HepG2 (cell line): Measurements from ENCODE around the gene PPP4R4. TPM values are rescaled to one million over a fixed set of nuclear protein-coding genes. Genes with fewer than 3 reads are reported as not detected.

Experiments
- ATAC-seq: fragments of 200-7000 bp; cut with Tn5 transposase; 3 replicates; pipeline ENCODE4 v1.9.1; 2020; ENCODE audit warnings: mild to moderate bottlenecking, moderate library complexity
- BruUV-seq: library from RNA; stranded (reverse); fragments of 400-500 nt; replicated peaks from 2 replicates; lab custom pipeline; 2021; lab: Mats Ljungman, UMichigan
- CTCF ChIA-PET: fragments of 300-600 bp; formaldehyde crosslinking; extraction: SDS; loops from one replicate; lab custom pipeline; 2021; ENCODE audit warnings: low total read pairs, inconsistent platforms, low intra/inter-chr PET ratio; lab: Yijun Ruan, JAX
- POLR2A ChIA-PET: fragments of 350-600 bp; sonication (Branson Sonifier 250); formaldehyde crosslinking; loops from one replicate; lab custom pipeline; 2020; ENCODE audit warnings: antibody characterized with exemption, inconsistent platforms; lab: Yijun Ruan, JAX
- DNase-seq: peaks from one replicate; pipeline ENCODE4 v3.0.0-alpha.2; 2015; ENCODE audit warnings: low spot score
- FAIRE-seq: peaks from 3 replicates; lab custom pipeline; 2011; peaks lifted over from hg19 to GRCh38; lab: Jason Lieb, UNC
- H2AFZ ChIP-seq: one replicate; pipeline ENCODE4 v1.6.1; 2011; ENCODE audit warnings: low read length, inconsistent platforms
- H3K27ac ChIP-seq: fragments of 300-600 bp; 3 replicates; pipeline ENCODE4 v1.8.0; 2011; ENCODE audit warnings: mixed run types, mild to moderate bottlenecking, mixed read lengths, low read length, inconsistent platforms; ENCODE audit not compliant: insufficient read depth; ENCODE audit errors: extremely low read length
- H3K27me3 ChIP-seq, 2 experiments: fragments of 200-600 bp in 1 of 2; 2 replicates in 1 of 2; 3 replicates in 1 of 2; pipeline versions ENCODE4 v1.6.0 to v1.8.0; 2011; ENCODE audit warnings: low read length in 2 of 2, mild to moderate bottlenecking in 2 of 2, moderate library complexity in 2 of 2, inconsistent platforms in 1 of 2; ENCODE audit not compliant: insufficient read depth in 2 of 2, control insufficient read depth in 1 of 2
- H3K36me3 ChIP-seq, 2 experiments: fragments of 200-600 bp in 1 of 2; replicated peaks in 1 of 2; 2 replicates in 1 of 2; 3 replicates in 1 of 2; pipeline versions ENCODE4 v1.5.1 to v1.8.0; 2011; ENCODE audit warnings: low read length in 2 of 2, inconsistent platforms in 1 of 2; ENCODE audit not compliant: insufficient read depth in 2 of 2, control insufficient read depth in 1 of 2
- H3K4me1 ChIP-seq: 2 replicates; pipeline ENCODE4 v1.5.1; 2012; ENCODE audit warnings: low read length, inconsistent platforms; ENCODE audit not compliant: insufficient read depth
- H3K4me2 ChIP-seq: 2 replicates; pipeline ENCODE4 v1.6.0; 2011; ENCODE audit warnings: low read depth, low read length, inconsistent platforms
- H3K4me3 ChIP-seq, 3 experiments: fragments of 200-600 bp in 1 of 3; sonication (generic), shearing (Covaris generic) in 1 of 3; replicated peaks in 1 of 3; 2 replicates each; pipeline ENCODE4 v1.5.1; 2011 to 2016; ENCODE audit warnings: low read length in 3 of 3, inconsistent platforms in 2 of 3, low read depth in 2 of 3, mild to moderate bottlenecking in 2 of 3, control low read depth in 1 of 3, mixed read lengths in 1 of 3; ENCODE audit not compliant: insufficient read depth in 1 of 3
- H3K79me2 ChIP-seq: one replicate; pipeline ENCODE4 v1.6.1; 2011; ENCODE audit warnings: low read length, inconsistent platforms; ENCODE audit not compliant: insufficient read depth
- H3K9ac ChIP-seq: 2 replicates; pipeline ENCODE4 v1.6.0; 2011; ENCODE audit warnings: mild to moderate bottlenecking, low read depth, low read length, inconsistent platforms; ENCODE audit not compliant: insufficient read depth
- H3K9me3 ChIP-seq: 2 replicates; pipeline ENCODE4 v1.5.1; 2012; ENCODE audit warnings: mild to moderate bottlenecking, low read length
- H4K20me1 ChIP-seq: 2 replicates; pipeline ENCODE4 v1.6.0; 2011; ENCODE audit warnings: inconsistent platforms, mild to moderate bottlenecking, low read length, moderate library complexity; ENCODE audit not compliant: insufficient read depth
- CBX1 ChIP-seq: IDR thresholded peaks from one replicate; pipeline ENCODE4 v1.6.1; 2016; ENCODE audit warnings: antibody characterized with exemption, low read depth
- EZH2 ChIP-seq: conservative IDR thresholded peaks from 2 replicates; pipeline ENCODE4 v1.6.1; 2012; ENCODE audit warnings: mild to moderate bottlenecking, low read depth, low read length, moderate library complexity
- GZF1 ChIP-seq: sonication (generic); formaldehyde crosslinking; IDR thresholded peaks from 2 replicates; pipeline ENCODE4 v1.5.1; 2020; ENCODE audit warnings: mild to moderate bottlenecking, missing genetic modification reagents
- HMG20A ChIP-seq: IDR thresholded peaks from 2 replicates; pipeline ENCODE4 v1.6.1; 2016; ENCODE audit warnings: borderline replicate concordance
- HOXA5 ChIP-seq: sonication (generic); formaldehyde crosslinking; IDR thresholded peaks from 2 replicates; pipeline ENCODE4 v1.4.0; 2020; ENCODE audit warnings: missing genetic modification reagents
- LCORL ChIP-seq, 2 experiments: fragments of 450-650 bp in 1 of 2; sonication (generic) in 1 of 2; formaldehyde crosslinking in 1 of 2; IDR thresholded peaks; 2 replicates each; pipeline versions ENCODE4 v1.5.0 to v1.6.1; 2017 to 2020; ENCODE audit warnings: antibody characterized with exemption in 1 of 2, missing genetic modification reagents in 1 of 2
- MAFG ChIP-seq: sonication (generic); formaldehyde crosslinking; IDR thresholded peaks from 2 replicates; pipeline ENCODE4 v1.5.1; 2020; ENCODE audit warnings: mild to moderate bottlenecking, missing genetic modification reagents
- MATR3 ChIP-seq: sonication (generic); formaldehyde crosslinking; IDR thresholded peaks from 2 replicates; pipeline ENCODE4 v1.4.0; 2020; ENCODE audit warnings: missing genetic modification reagents
- POLR2A ChIP-seq, 2 experiments: IDR thresholded peaks; 2 replicates each; pipeline ENCODE4 v1.6.1; 2011; ENCODE audit warnings: low read depth in 2 of 2, low read length in 2 of 2, mild to moderate bottlenecking in 1 of 2, moderate library complexity in 1 of 2; ENCODE audit not compliant: insufficient read depth in 1 of 2
- SMAD1 ChIP-seq: sonication (generic); formaldehyde crosslinking; IDR thresholded peaks from 2 replicates; pipeline ENCODE4 v1.4.0; 2020; ENCODE audit warnings: missing genetic modification reagents, low read depth, mild to moderate bottlenecking, borderline replicate concordance
- ZMYM4 ChIP-seq: sonication (generic); formaldehyde crosslinking; IDR thresholded peaks from 2 replicates; pipeline ENCODE4 v1.8.1; 2023; ENCODE audit warnings: mild to moderate bottlenecking, missing genetic modification reagents
- ZNF230 ChIP-seq: sonication (generic); formaldehyde crosslinking; IDR thresholded peaks from 2 replicates; pipeline ENCODE4 v1.4.0; 2020; ENCODE audit warnings: mild to moderate bottlenecking, missing genetic modification reagents
- ZNF772 ChIP-seq: sonication (generic); formaldehyde crosslinking; IDR thresholded peaks from 2 replicates; pipeline ENCODE4 v1.5.0; 2020; ENCODE audit warnings: mild to moderate bottlenecking, missing genetic modification reagents
- WGBS: methylation state at CpG from one replicate; pipeline ENCODE4 v1.1.6; 2017; ENCODE audit warnings: low lambda C conversion rate; 5-methylcytosine and 5-hydroxymethylcytosine counted together
- in situ Hi-C: cut with HindIII; loops from 2 replicates; pipeline ENCODE4 v1.10.0; 2017; ENCODE audit warnings: low pct_unique_long_range_greater_than_20kb; ENCODE audit not compliant: extremely low pct_ligation_motif_present
- intact Hi-C: fragments of 100-400 bp; cut with micrococcal nuclease; formaldehyde crosslinking; loops from one replicate; pipeline ENCODE4 v1.10.0; 2022; ENCODE audit not compliant: unreplicated experiment
- polyA plus RNA-seq, 8 experiments: library from polyadenylated mRNA; depleted of rRNA in 3 of 8; stranded (reverse) in 7 of 8; unstranded in 1 of 8; fragments of >200 nt; fragmentation: Illumina TruSeq in 4 of 8; extraction: Trizol in 4 of 8; gene quantifications; 2 replicates each; pipeline versions ENCODE4 v1.2.1 to v1.2.3, GENCODE V29; 2011 to 2016; ENCODE audit warnings: low read depth in 4 of 8, missing spikeins in 1 of 8, mixed read lengths in 1 of 8; ENCODE audit not compliant: insufficient read depth in 1 of 8
- total RNA-seq, 5 experiments: library from RNA; depleted of rRNA; stranded (reverse); fragments of >200 nt; fragmentation: Illumina TruSeq; extraction: Trizol; gene quantifications; 2 replicates each; pipeline ENCODE4 v1.2.3, GENCODE V29; 2016; ENCODE audit warnings: low read depth in 1 of 5
- TF ChIP-seq, protein P1 (sequence below): sonication (generic); formaldehyde crosslinking; IDR thresholded peaks from 2 replicates; pipeline ENCODE4 v1.4.0; 2020; ENCODE audit warnings: mild to moderate bottlenecking, missing genetic modification reagents
- TF ChIP-seq, protein P2 (sequence below): sonication (generic); formaldehyde crosslinking; IDR thresholded peaks from 2 replicates; pipeline ENCODE4 v1.5.0; 2020; ENCODE audit warnings: mild to moderate bottlenecking, missing genetic modification reagents, moderate library complexity
- TF ChIP-seq, protein P3 (sequence below): sonication (generic); formaldehyde crosslinking; IDR thresholded peaks from 2 replicates; pipeline ENCODE4 v1.4.0; 2020; ENCODE audit warnings: missing genetic modification reagents, low read depth, mild to moderate bottlenecking, borderline replicate concordance
- TF ChIP-seq, protein P4 (sequence below): sonication (generic); formaldehyde crosslinking; IDR thresholded peaks from 2 replicates; pipeline ENCODE4 v1.9.0; 2022; ENCODE audit warnings: missing genetic modification reagents, mild to moderate bottlenecking, borderline replicate concordance

PPP4R4 gene
- total and polyA plus RNA-seq, 2 of the 13 experiments (the other 11 are each of a cell fraction or from before 2014, with no cell fraction given): 9.5 to 19.8 TPM

- Histone ChIP-seq H3K4me1 (peaks cover 72% of the 10 kb centered on the region), H4K20me1 (peaks cover 2% of the 10 kb centered on the region; the same call in 1 of the 2 replicates), H2AFZ (no peak overlapping the region), H3K4me3 (peak overlapping the region; percentile 61 to 87 (median 67)), H3K9ac (peak overlapping the region; percentile 70), H3K27ac (peak overlapping the region; percentile 87), H3K9me3 (no peaks in the 10 kb centered on the region), H3K36me3 (no peaks in the 10 kb centered on the region), H3K79me2 (peaks cover 61% of the 10 kb centered on the region), H3K4me2 (peak overlapping the region; percentile 83), H3K27me3 (no peaks in the 10 kb centered on the region)
- no peak for FAIRE-seq
- 64% methylated on average over 5 of the region's 5 CpGs for WGBS
- BruUV-seq: no TSS peak
- ChIA-PET CTCF (no interaction called here), POLR2A (interaction anchor here (0.7 to 4.8 kb wide), 7 partner anchors 19 to 67 kb away, joined by 3 to 23 read pairs (median 15); partner anchors contain the start of genes SERPINA1 and SERPINA10)
- in situ Hi-C loops (no loop called here), intact Hi-C loops (loop anchor here (2.0 to 5.0 kb wide), 4 partner anchors 19 to 91 kb away; no protein-coding TSS in a partner anchor)
- no peak for ATAC-seq
- no peak for DNase-seq
- 0 out of 2 replicates have a peak, but pooled peaks have one; percentile 55 for TF ChIP-seq ZNF772
- TF ChIP-seq ZNF230 (CRISPR knock-in tag): 0 out of 2 replicates have a peak, but pooled peaks have one; percentile 27
- TF ChIP-seq, protein P1, sequence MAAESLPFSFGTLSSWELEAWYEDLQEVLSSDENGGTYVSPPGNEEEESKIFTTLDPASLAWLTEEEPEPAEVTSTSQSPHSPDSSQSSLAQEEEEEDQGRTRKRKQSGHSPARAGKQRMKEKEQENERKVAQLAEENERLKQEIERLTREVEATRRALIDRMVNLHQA (CRISPR knock-in tag): no peak
- TF ChIP-seq HOXA5: no peak
- TF ChIP-seq, protein P2, sequence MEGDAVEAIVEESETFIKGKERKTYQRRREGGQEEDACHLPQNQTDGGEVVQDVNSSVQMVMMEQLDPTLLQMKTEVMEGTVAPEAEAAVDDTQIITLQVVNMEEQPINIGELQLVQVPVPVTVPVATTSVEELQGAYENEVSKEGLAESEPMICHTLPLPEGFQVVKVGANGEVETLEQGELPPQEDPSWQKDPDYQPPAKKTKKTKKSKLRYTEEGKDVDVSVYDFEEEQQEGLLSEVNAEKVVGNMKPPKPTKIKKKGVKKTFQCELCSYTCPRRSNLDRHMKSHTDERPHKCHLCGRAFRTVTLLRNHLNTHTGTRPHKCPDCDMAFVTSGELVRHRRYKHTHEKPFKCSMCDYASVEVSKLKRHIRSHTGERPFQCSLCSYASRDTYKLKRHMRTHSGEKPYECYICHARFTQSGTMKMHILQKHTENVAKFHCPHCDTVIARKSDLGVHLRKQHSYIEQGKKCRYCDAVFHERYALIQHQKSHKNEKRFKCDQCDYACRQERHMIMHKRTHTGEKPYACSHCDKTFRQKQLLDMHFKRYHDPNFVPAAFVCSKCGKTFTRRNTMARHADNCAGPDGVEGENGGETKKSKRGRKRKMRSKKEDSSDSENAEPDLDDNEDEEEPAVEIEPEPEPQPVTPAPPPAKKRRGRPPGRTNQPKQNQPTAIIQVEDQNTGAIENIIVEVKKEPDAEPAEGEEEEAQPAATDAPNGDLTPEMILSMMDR (CRISPR knock-in tag): 0 out of 2 replicates have a peak, but pooled peaks have one; percentile 5
- TF ChIP-seq MATR3 (CRISPR knock-in tag): no peak
- no peak for TF ChIP-seq LCORL (IDR thresholded peaks at IDR 0.05)
- 0 out of 2 replicates have a peak, but pooled peaks have one; percentile 16 for TF ChIP-seq LCORL (CRISPR knock-in tag; IDR thresholded peaks at IDR 0.05)
- TF ChIP-seq, protein P3, sequence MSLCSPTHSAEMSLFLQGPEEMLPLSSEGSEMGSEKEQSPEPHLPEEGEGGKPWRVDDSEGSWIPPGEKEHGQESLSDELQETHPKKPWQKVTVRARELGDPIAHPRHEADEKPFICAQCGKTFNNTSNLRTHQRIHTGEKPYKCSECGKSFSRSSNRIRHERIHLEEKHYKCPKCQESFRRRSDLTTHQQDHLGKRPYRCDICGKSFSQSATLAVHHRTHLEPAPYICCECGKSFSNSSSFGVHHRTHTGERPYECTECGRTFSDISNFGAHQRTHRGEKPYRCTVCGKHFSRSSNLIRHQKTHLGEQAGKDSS: 0 out of 2 replicates have a peak, but pooled peaks have one; percentile 26
- TF ChIP-seq EZH2: no peak
- TF ChIP-seq HMG20A: no peak
- 0 out of 2 replicates have a peak, but pooled peaks have one; percentile 26 for TF ChIP-seq ZMYM4 (CRISPR knock-in tag)
- TF ChIP-seq SMAD1 (CRISPR knock-in tag): no peak
- TF ChIP-seq MAFG (CRISPR knock-in tag): no peak
- TF ChIP-seq CBX1: no peak
- TF ChIP-seq, protein P4, sequence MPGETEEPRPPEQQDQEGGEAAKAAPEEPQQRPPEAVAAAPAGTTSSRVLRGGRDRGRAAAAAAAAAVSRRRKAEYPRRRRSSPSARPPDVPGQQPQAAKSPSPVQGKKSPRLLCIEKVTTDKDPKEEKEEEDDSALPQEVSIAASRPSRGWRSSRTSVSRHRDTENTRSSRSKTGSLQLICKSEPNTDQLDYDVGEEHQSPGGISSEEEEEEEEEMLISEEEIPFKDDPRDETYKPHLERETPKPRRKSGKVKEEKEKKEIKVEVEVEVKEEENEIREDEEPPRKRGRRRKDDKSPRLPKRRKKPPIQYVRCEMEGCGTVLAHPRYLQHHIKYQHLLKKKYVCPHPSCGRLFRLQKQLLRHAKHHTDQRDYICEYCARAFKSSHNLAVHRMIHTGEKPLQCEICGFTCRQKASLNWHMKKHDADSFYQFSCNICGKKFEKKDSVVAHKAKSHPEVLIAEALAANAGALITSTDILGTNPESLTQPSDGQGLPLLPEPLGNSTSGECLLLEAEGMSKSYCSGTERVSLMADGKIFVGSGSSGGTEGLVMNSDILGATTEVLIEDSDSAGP (CRISPR knock-in tag): 0 out of 2 replicates have a peak, but pooled peaks have one; percentile 33
- no peak for TF ChIP-seq GZF1 (CRISPR knock-in tag)
- no peak for TF ChIP-seq POLR2A (IDR thresholded peaks at IDR 0.05; ENCODE audit: insufficient read depth in 1 of 2, low read depth in 2 of 2, low read length in 2 of 2)
Measured at GRCh38 chr14:94321421-94322271, 147.5 kb downstream of the PPP4R4 start.
